HG02571 (cell line): ENCODE measurements around the gene RBM6.
"Not testable (repeated sequence)": the region's sequence is repeated elsewhere in the genome, so short reads cannot be mapped to it uniquely, and the experiment has no call there.

Source experiments
- ATAC-seq: cut with Tn5 transposase; IDR thresholded peaks from one replicate; pipeline ENCODE4 v1.9.1; 2021; ENCODE audit warnings: mild to moderate bottlenecking, moderate library complexity; ENCODE audit not compliant: unreplicated experiment

The RBM6 gene

GRCh38 chr3:50084951-50085350 is 145.0 kb downstream of the RBM6 start:
- ATAC-seq, result not testable (repeated sequence)

GRCh38 chr3:50088725-50089608 is 149.0 kb downstream of the RBM6 start, which contains the start of gene RBM5:
RBM5 (plus strand) TSS chr3:50088919; CDS start chr3:50090435, 1,516 bp downstream.
- peak; percentile 96 for ATAC-seq

- ATAC-seq, result no peak
Measured at GRCh38 chr3:50089609-50089945, 149.6 kb downstream of the RBM6 start.

- no peak for ATAC-seq
Measured at GRCh38 chr3:50090984-50091383, 151.0 kb downstream of the RBM6 start.

- no peak for ATAC-seq
Measured at GRCh38 chr3:50095352-50095998, 155.5 kb downstream of the RBM6 start.

GRCh38 chr3:50100386-50100785 is 160.4 kb downstream of the RBM6 start:
- no peak for ATAC-seq

- no peak for ATAC-seq
Measured at GRCh38 chr3:50100956-50101845, 161.3 kb downstream of the RBM6 start.

- no peak for ATAC-seq
Measured at GRCh38 chr3:50102558-50102957, 162.6 kb downstream of the RBM6 start.

GRCh38 chr3:50111757-50112156 is 171.8 kb downstream of the RBM6 start:
- ATAC-seq, result no peak

- ATAC-seq, result no peak
Measured at GRCh38 chr3:50112462-50112861, 172.5 kb downstream of the RBM6 start.

GRCh38 chr3:50117120-50117519 is 177.2 kb downstream of the RBM6 start:
- ATAC-seq, result no peak

GRCh38 chr3:50118237-50118636 is 178.3 kb downstream of the RBM6 start:
- no peak for ATAC-seq

GRCh38 chr3:50119786-50120185 is 179.8 kb downstream of the RBM6 start:
- ATAC-seq, result no peak

GRCh38 chr3:50120364-50121071 is 180.6 kb downstream of the RBM6 start:
- no peak for ATAC-seq

- ATAC-seq, result peak; percentile 48
Measured at GRCh38 chr3:50121072-50122032, 181.4 kb downstream of the RBM6 start.

GRCh38 chr3:50122071-50122470 is 182.1 kb downstream of the RBM6 start:
- no peak for ATAC-seq

GRCh38 chr3:50122661-50123391 is 182.9 kb downstream of the RBM6 start:
- no peak for ATAC-seq

- ATAC-seq, result no peak
Measured at GRCh38 chr3:50123394-50124051, 183.6 kb downstream of the RBM6 start.
